Retina (tissue), 1 donor: ENCODE data around the gene MASP1.
"Not testable (repeated sequence)": the region's sequence is repeated elsewhere in the genome, so short reads cannot be mapped to it uniquely, and the experiment has no call there.

ENCODE experiments used
- DNase-seq: peaks from one replicate; pipeline ENCODE4 v3.0.0-alpha.2; 2016

Gene MASP1

GRCh38 chr3:187264911-187265310, 26.6 kb downstream of the MASP1 start:
- no peak for DNase-seq

DNA sequence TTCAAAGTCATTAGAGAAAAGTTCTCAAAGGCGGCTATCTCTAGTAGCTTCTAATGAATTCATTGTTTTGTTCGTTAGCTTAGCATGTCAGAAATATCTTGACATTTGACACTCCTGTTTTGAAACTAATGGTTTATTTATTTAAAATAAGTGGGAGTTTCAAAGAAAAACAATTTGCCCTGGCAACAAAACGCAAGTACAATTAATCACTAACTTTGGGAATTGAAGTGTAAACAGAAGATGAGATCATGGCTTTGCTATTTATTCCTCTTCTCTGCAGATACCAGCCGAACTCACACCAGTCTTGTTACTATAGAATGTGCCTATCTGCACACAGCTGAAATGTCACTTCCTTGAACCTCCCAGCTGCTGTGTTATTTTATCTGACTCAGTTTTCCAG, 27.5 kb downstream of the MASP1 start:
- DNase-seq, result no peak

DNA sequence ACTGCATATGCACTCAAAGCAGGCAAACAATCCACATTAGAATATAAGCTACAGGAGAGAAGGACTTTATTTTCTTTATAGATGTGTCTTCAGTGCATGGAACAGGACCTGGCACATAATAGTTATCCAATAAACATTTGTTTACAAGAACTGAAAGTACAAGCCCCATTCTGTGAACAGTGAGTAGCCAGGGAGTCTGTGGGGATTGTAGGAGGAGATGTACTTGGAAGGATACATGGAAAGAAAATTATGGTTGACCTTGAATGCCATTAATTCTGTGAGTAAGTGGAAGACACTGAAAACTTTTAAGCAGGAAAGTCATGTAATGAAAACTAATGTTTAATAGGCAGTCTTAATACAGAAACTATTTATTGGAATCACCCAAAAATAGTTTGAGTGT, 28.3 kb downstream of the MASP1 start:
- DNase-seq, result no peak

DNA sequence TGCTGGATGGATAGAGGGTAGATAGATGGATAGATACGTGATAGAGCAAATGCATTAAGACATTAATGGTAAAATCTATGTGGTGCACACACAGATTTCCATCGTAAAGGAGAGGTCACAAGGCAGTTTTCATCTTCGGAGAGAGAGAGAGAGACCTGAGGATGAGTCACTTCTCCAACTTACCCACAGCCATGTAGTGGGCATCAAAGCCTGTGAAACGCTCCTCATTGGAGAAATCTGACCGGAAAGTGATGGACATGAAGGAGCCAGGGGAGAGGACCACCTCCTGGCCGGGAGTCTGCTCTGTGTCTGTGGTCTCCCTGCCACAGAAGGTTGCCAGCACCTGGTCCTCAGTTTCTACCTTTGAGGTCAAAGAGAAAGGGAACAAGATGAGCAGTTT, 29.2 kb downstream of the MASP1 start:
- DNase-seq, result no peak

GRCh38 chr3:187261541-187261969, 30.0 kb downstream of the MASP1 start:
- no peak for DNase-seq

- no peak for DNase-seq
Measured at GRCh38 chr3:187259171-187259570, 32.4 kb downstream of the MASP1 start.

DNA sequence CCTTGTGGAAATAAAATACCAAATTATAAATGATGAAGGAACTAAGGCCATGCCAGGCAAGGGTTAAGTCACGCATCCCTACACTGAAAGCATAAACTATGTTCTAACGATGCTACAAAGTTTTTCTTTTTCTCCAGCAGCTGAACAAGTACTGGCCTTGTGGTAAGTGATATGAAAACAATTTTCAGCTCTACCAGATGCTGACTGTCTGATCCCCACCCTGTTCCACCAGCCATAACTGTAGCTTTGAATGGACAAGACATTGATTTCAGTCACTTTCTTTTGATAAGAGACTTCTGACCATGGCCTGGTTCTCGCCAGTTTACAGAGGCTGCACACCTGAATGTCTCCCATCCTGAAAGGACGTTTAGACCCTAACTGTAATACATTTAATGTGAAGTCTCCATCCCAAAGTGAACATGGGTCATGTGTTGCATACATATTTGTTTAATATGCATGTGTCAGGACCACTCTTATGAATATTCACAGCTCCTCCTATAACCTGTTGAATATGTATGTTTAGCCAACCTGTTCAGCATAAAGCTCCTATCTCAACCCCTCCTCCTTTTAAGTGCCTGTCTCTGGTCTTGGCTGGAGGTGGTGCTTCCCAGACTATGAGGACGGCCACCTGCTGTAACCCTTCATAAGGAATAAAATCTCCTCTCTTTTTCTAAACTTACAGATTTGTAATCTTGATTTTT, 33.4 kb downstream of the MASP1 start:
- DNase-seq, result no peak

- DNase-seq, result no peak
Measured at GRCh38 chr3:187257471-187257870, 34.1 kb downstream of the MASP1 start.

- no peak for DNase-seq
Measured at GRCh38 chr3:187256051-187256616, 35.4 kb downstream of the MASP1 start.

DNA sequence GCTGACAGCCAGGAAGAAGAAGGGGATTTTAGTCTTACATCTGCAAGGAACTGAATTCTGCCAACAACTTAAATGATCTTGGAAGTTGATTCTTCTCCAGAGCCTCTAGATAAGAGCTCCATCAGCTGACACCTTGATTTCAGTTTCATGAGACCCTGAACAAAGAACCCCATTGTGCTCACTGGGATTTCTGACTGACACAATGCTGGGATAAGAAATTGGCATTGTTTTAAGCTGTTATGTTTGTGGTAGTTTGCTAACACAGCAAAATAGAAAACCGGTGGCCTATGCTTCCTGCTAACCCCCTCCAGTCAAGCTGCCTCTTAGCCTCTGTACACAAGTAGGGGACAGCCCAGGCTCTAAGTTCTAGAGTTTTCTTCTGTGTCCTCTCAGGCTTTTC, 36.2 kb downstream of the MASP1 start:
- DNase-seq, result no peak

- DNase-seq, result no peak
Measured at GRCh38 chr3:187252311-187252710, 39.2 kb downstream of the MASP1 start.

GRCh38 chr3:187251599-187251998, 39.9 kb downstream of the MASP1 start:
- no peak for DNase-seq

DNA sequence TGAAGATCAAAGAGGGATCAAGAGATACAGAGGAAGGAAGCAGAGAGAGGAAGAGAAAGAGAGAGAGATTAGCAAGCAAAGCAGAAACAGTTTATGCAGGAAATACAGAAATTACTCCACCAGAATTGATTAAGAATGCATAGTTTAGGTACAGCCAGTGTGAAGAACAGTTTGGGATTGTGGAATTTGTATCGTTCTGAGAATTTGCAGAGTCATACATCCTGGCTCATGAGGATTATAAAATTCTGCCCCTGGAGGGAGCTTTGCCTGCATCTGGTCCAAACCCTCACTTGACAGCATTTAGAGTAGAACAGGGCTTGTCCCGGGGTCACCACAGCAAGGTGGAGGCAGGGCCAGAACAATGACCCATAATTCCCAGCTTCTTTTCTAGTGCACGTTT, 44.1 kb downstream of the MASP1 start:
- no peak for DNase-seq

GRCh38 chr3:187243933-187244524, 47.5 kb downstream of the MASP1 start:
- DNase-seq, result no peak

DNA sequence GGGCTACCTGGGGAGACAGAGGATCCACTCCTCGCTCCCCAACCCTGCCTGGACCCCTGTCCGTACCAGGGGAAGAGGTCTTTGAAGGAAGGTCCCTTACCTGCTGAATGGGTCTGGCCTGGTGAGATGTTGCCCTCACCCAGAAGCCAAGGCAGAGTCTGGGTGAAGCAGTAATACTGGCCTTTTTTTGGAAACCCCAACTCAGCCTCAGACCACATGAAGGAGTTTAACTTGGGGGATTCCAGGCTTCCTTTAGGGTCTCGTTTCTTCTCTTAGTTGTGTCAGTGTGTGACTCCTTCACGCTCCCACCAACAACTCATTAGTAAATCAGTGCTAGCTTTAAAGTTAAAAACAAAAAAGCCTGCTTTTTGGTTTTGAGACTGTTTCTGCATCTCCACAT, 48.6 kb downstream of the MASP1 start:
- DNase-seq, result no peak

GRCh38 chr3:187242435-187242834, 49.1 kb downstream of the MASP1 start:
- no peak for DNase-seq

DNA sequence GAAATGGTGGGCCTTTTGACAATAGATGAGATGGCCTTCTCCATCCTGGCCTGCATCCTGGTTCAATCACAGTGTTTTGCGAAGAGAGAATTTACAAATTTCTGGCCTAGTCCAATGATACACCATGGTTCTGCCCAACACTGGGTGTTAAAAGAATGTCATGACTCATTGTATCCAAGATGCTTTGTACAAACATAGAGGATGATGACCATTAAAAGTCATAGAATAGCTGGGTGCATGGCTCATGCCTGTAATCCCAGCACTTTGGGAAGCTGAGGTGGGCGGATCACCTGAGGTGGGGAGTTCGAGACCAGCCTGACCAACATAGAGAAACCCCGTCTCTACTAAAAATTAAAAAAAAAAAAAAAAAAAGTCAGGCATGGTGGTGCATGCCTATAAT, 52.7 kb downstream of the MASP1 start:
- not testable (repeated sequence) for DNase-seq

DNA sequence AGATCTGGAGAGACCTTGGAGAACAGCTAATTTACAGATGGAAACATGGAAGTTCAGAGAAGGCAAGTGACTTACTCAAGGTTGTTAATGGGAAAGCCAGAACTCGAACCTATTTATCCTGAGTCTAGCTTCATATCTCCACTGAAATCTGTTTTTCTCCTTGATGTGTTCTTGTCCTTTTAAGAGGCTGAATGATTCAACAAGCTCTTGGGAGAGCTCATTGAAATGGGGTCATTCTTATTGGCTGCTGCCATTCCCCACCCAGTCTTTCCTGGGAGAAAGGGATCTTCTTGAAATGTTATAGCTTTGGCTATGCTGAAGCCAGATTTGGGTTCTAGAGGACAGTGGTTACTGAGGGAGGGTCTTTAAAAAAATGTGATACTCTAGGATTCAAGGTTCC, 53.3 kb downstream of the MASP1 start:
- DNase-seq, result no peak

GRCh38 chr3:187237741-187238140, 53.8 kb downstream of the MASP1 start:
- DNase-seq, result no peak

- DNase-seq, result no peak
Measured at GRCh38 chr3:187236962-187237361, 54.6 kb downstream of the MASP1 start.

GRCh38 chr3:187230011-187230410, 61.5 kb downstream of the MASP1 start:
- no peak for DNase-seq

DNA sequence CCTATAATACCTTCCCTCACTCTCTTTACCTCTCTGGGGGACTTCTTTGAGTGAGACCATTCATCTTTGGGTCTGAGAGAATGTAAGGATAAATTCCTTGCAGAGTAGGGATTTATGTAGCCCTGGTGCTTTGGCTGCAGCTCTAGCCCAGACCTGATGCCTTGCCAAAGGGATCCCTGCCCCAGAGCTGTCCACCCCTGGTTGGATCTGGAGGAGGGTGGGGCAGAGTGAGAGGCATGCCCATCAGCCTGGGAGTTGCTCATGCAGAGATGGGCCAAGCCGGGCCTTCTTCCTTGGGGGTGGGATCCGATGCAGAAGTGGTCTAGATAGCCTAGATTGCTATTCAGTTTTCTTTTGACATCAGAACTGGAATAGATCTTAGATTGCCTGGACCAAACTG, 62.8 kb downstream of the MASP1 start:
- DNase-seq, result no peak

DNA sequence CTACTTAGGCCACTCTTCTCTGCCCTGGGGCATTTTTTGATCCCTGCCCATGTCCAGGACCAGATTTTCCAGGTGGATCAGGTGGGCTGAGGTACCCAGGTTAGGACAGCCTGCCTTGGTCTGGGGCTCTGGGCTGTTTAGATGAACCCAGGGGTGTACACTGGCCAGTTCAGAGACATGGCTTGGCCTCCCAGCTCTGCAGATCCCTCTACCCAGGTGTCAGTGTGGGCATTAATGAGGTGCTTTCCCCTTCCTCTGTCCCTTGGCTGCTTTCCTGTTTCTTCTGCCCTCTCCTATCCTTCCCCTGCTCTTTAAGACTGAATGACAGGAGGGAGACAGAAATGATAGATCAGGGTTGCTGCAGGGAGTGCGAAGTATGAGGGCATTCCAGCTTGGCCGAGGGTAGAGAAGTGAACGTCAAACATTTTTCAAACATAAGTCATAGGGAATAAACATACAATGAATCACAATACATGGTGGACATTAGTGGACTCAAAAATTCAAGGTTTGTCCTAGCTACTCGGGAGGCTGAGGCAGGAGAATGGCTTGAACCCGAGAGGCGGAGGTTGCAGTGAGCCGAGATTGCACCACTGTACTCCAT, 63.8 kb downstream of the MASP1 start:
- DNase-seq, result no peak

DNA sequence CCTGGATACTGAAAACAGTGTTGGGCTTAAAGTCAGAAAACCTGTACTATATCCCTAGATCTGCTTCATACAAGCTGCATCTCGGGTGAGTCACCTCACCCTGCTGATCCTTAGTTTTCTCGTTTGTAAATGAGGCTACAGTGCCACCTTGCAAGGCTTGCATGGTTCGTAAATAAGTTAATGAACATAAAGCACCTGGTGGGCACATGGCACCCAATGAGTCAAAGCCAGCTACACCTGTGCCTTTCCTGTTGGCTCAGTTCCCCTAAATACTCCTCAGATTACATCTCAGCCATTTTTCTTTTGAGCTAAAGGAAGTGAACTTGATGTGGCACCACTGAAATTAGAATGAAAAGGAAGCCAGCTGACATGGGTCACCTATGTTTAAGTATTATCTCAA, 67.7 kb downstream of the MASP1 start:
- no peak for DNase-seq
